Heart right ventricle (tissue), 16 donors: ENCODE data around the gene CEP164. TPM values are rescaled to one million over a fixed set of nuclear protein-coding genes. Genes with fewer than 3 reads are reported as not detected.

ENCODE experiments used
- ATAC-seq, 8 donors: fragments of 200-7000 bp; cut with Tn5 transposase; one replicate each; pipeline ENCODE4 v1.9.1; 2020; ENCODE audit warnings: mild to moderate bottlenecking in 8 of 8, moderate library complexity in 8 of 8, moderate number of reproducible peaks in 1 of 8
- DNase-seq, 2 donors: peaks; one replicate each; pipeline ENCODE4 v3.0.0-alpha.2; 2020
- H3K27ac ChIP-seq, 10 donors: fragments of 200-600 bp; sonication (generic) in 2 of 10; one replicate each; pipeline versions ENCODE4 v1.5.0 to v1.8.0; 2020 to 2022; ENCODE audit warnings: mild to moderate bottlenecking in 3 of 10
- H3K27me3 ChIP-seq, 7 donors: fragments of 200-600 bp; one replicate each; pipeline ENCODE4 v1.8.0; 2021 to 2022; ENCODE audit warnings: mild to moderate bottlenecking in 2 of 7
- H3K36me3 ChIP-seq, 9 donors: fragments of 200-600 bp; sonication (generic) in 1 of 9; one replicate each; pipeline versions ENCODE4 v1.5.0 to v1.8.0; 2020 to 2022; ENCODE audit warnings: mild to moderate bottlenecking in 2 of 9
- H3K4me1 ChIP-seq, 9 donors: fragments of 200-600 bp; sonication (generic) in 1 of 9; one replicate each; pipeline versions ENCODE4 v1.5.0 to v1.8.0; 2020 to 2022; ENCODE audit warnings: mild to moderate bottlenecking in 4 of 9
- H3K4me3 ChIP-seq, 10 donors: fragments of 200-600 bp; sonication (generic) in 2 of 10; one replicate each; pipeline versions ENCODE4 v1.5.0 to v1.8.0; 2020 to 2022; ENCODE audit warnings: mild to moderate bottlenecking in 7 of 10, moderate library complexity in 2 of 10
- H3K9me3 ChIP-seq, 11 donors: fragments of 200-600 bp in 10 of 11; sonication (generic) in 2 of 11; one replicate each; pipeline versions ENCODE4 v1.5.0 to v1.8.0; 2013 to 2022; ENCODE audit warnings: mild to moderate bottlenecking in 2 of 11, control low read depth in 1 of 11, moderate library complexity in 1 of 11
- WGBS, 2 donors: extraction: QIAGEN DNeasy Blood & Tissue Kit; methylation state at CpG; one replicate each; pipeline ENCODE4 v1.1.7; 2013; ENCODE audit warnings: inconsistent platforms in 1 of 2; 5-methylcytosine and 5-hydroxymethylcytosine counted together
- intact Hi-C, 10 donors: fragments of 100-400 bp; cut with DNase I; formaldehyde crosslinking; loops; one replicate each; pipeline versions ENCODE4 v1.11.1 to v1.14.2; 2022
- polyA plus RNA-seq, 2 donors: library from polyadenylated mRNA; stranded (reverse); fragments of 200-250 nt; gene quantifications; one replicate each; pipeline ENCODE4 v1.2.3, GENCODE V29; 2013
- total RNA-seq, 10 donors: library from RNA; stranded (reverse); fragmentation: NEBNext Ultra II Directional in 3 of 10; extraction: Animal tissue kit (Norgen Biotek cat#: 25700) in 3 of 10; gene quantifications; one replicate each; pipeline versions ENCODE4 v1.2.1 to v1.2.4, GENCODE V29; 2021 to 2023
- TF ChIP-seq, protein P1 (sequence below), 9 donors: fragments of 200-600 bp; sonication (generic) in 2 of 9; IDR thresholded peaks; one replicate each; pipeline versions ENCODE4 v1.5.0 to v1.8.0; 2021 to 2022; ENCODE audit warnings: antibody characterized with exemption in 9 of 9, mild to moderate bottlenecking in 5 of 9, moderate library complexity in 1 of 9
- donor health status: Arrhythmogenic right ventricular cardiomyopathy.
- donor health status: ischemic (EF 13 %, LVEDD 7.1; RV severe dilation, severe dysfunction).
- donor health status: healthy with polysubstance abuse.
- donor health status: DM: no; HTN: yes; CAD: no.
- donor health status: DM: no; HTN: no; CAD: no.
- donor health status: ischemic (EF 25% LVEDD 6.9; RV normal size, moderate dysfunction).
- donor health status: ischemic (EF 25% LVEDD 5.7; RV mildly dilated, moderate dysfunction).
- donor health status: healthy.
- donor health status: DM: yes; HTN: yes; CAD: no.
- donor health status: Ischemic cardiomyopathy.
- donor health status: ischemic (EF 35%, LVEDD 5.7; RV mildly dilated, moderate dysfunction).
- donor health status: nonischemic (EF 11% LVEDD 7.7; RV severe dilation, severe dysfunction).
- donor health status: DM: yes; HTN: yes; CAD: no.
- donor health status: PGD.
- donor health status: ischemic (EF 29% LVEDD 5.4; RV normal size, mild dysfunction).
- donor health status: nonischemic (EF 23%, LVEDD 6.1; RV moderate dilation, normal function).

The CEP164 gene
- total and polyA plus RNA-seq, 12 donors: 3.5 to 17.9 (median 6.6) TPM

GRCh38 chr11:117417856-117418255, 90.2 kb downstream of the CEP164 start:
- Histone ChIP-seq H3K4me1 (no peaks in the 10 kb centered on the region), H3K4me3 (no peak overlapping the region), H3K9me3 (no peaks in the 10 kb centered on the region), H3K36me3 (peaks cover 0 to 6% (median 0%) of the 10 kb centered on the region in 9 donors), H3K27me3 (peaks cover 0 to 9% (median 0%) of the 10 kb centered on the region in 7 donors), H3K27ac (no peak overlapping the region)
- ATAC-seq (no peak), DNase-seq (no peak)
- intact Hi-C loops: no loop called here
- 79 to 89% methylated on average over 12 of the region's 12 CpGs for WGBS, 2 donors
- TF ChIP-seq, protein P1, sequence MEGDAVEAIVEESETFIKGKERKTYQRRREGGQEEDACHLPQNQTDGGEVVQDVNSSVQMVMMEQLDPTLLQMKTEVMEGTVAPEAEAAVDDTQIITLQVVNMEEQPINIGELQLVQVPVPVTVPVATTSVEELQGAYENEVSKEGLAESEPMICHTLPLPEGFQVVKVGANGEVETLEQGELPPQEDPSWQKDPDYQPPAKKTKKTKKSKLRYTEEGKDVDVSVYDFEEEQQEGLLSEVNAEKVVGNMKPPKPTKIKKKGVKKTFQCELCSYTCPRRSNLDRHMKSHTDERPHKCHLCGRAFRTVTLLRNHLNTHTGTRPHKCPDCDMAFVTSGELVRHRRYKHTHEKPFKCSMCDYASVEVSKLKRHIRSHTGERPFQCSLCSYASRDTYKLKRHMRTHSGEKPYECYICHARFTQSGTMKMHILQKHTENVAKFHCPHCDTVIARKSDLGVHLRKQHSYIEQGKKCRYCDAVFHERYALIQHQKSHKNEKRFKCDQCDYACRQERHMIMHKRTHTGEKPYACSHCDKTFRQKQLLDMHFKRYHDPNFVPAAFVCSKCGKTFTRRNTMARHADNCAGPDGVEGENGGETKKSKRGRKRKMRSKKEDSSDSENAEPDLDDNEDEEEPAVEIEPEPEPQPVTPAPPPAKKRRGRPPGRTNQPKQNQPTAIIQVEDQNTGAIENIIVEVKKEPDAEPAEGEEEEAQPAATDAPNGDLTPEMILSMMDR (IDR thresholded peaks at IDR 0.05): no peak

DNA sequence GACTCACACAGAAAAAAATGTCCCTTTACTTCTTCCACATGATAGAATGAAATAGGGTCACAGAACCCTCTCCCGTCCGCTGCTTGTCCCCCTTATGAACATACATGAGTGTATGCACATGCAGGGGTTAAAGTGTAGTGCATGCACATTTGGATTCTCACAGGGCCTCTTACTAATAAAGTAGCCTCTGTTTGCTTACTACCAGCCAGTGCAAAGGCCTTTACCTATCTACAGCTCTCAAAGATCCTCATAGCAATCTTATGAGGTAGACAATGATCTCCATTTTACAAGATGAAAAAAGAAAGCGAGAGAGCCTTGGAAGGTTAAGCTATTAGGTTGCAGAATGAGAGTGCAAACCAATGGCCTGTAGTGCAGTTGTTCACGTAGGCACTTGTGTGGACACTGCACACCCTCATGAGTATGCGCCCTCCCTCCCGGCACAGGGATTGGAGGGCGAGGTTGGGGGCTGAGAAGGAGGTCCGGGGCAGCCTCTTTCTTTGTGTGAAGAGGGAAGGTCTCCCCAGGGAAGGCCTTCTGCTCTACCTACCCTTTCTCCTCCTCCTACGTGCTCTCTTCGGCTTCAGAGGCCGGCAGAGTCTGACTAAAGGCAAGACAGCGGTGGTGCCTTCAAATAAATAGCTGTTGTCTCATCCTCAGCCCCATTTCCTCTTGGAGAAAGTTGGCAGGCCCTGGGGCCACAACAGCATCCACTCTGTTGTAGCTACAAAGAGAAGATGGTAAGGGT, 91.3 kb downstream of the CEP164 start:
- H3K9me3 ChIP-seq: no peaks in the 10 kb centered on the region
- no peaks in the 10 kb centered on the region for H3K36me3 ChIP-seq
- H3K4me3 ChIP-seq: no peak overlapping the region
- H3K27ac ChIP-seq: no peak overlapping the region
- no peaks in the 10 kb centered on the region for H3K4me1 ChIP-seq
- DNase-seq: no peak
- ATAC-seq: no peak
- peaks cover 0 to 9% (median 0%) of the 10 kb centered on the region in 7 donors for H3K27me3 ChIP-seq
- TF ChIP-seq, protein P1 (IDR thresholded peaks at IDR 0.05): no peak
- intact Hi-C loops: no loop called here
- 90 to 91% methylated on average over 12 of the region's 12 CpGs for WGBS, 2 donors

DNA sequence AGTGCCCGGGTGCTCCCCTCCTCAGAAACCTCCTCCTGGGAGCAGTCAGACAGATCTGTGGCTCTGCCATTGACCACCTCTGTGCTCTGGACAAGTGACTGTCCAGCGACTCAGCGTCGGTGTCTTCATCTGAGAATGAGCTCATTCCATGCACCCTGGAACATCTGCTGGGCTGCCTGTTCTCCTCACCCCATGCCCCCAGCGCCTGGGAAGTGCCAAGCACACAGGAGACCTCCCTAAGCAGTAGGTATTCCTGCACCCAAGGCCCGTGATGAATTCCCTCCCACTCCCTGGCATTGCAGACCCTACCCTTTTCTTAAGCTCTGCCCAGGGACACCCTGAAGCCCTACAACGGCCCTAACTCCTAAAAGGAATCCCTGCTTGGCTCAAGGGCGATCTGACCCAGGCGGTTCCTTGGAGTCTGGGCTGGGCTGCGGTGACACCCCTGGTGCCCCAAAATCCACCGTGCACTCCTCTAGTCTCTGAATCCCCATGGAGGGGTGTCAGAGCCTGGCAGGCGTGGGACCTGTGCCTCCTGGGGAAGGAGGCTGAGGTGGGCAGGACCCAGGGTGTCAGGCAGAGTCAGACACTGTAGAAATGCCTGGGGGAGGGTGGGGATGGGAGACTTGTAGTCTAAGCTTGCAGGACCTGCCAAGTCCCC, 92.0 kb downstream of the CEP164 start:
- ATAC-seq: no peak
- 80 to 82% methylated on average over 12 of the region's 12 CpGs for WGBS, 2 donors
- intact Hi-C loops: loop anchor here in 7 of 10 donors (5.0 to 10.0 kb wide), 4 partner anchors 388 to 635 kb away; no protein-coding TSS in a partner anchor

DNA sequence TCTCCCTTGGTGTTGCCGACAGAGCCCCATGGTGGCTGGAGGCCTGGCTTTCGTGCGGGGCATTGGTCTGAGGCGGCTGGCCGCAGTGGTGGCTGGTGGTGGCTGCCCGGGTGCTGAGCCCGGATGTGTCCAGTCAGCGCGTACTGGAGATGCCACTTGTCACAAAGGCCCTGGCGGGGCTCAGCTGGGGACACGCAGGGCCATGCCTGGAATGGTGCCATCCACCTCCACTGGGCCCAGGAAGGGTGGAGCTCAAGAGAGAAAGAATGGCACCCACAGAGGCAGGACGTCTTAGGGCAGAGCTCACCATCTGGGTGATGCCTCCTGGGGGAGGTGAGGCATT, 92.5 kb downstream of the CEP164 start:
- H3K27ac ChIP-seq: no peak overlapping the region
- no peak overlapping the region for H3K4me3 ChIP-seq
- H3K4me1 ChIP-seq: no peaks in the 10 kb centered on the region
- ATAC-seq (peak in 1 of 8 donors; percentile 28), DNase-seq (no peak)
- 85 to 90% methylated on average over 12 of the region's 12 CpGs for WGBS, 2 donors
- peaks cover 0 to 9% (median 0%) of the 10 kb centered on the region in 7 donors for H3K27me3 ChIP-seq
- TF ChIP-seq, protein P1 (IDR thresholded peaks at IDR 0.05): no peak
- no peaks in the 10 kb centered on the region for H3K9me3 ChIP-seq
- intact Hi-C loops: loop anchor here in 7 of 10 donors (5.0 to 10.0 kb wide), 4 partner anchors 387 to 635 kb away; no protein-coding TSS in a partner anchor
- H3K36me3 ChIP-seq: no peaks in the 10 kb centered on the region

More for the DNA sequence above, 92.0 kb downstream of the CEP164 start:
- Histone ChIP-seq H3K4me3 (no peak overlapping the region), H3K9me3 (no peaks in the 10 kb centered on the region), H3K27ac (no peak overlapping the region), H3K36me3 (no peaks in the 10 kb centered on the region), H3K4me1 (no peaks in the 10 kb centered on the region), H3K27me3 (peaks cover 0 to 9% (median 0%) of the 10 kb centered on the region in 7 donors)
- TF ChIP-seq, protein P1 (IDR thresholded peaks at IDR 0.05): no peak
- DNase-seq: no peak
